ENCODE measurements around the gene CADM1. TPM values are rescaled to one million over a fixed set of nuclear protein-coding genes. Genes with fewer than 3 reads are reported as not detected.

CADM1 gene
- total and polyA plus RNA-seq, 4 donors, result 13.0 to 40.6 (median 28.9) TPM

DNA sequence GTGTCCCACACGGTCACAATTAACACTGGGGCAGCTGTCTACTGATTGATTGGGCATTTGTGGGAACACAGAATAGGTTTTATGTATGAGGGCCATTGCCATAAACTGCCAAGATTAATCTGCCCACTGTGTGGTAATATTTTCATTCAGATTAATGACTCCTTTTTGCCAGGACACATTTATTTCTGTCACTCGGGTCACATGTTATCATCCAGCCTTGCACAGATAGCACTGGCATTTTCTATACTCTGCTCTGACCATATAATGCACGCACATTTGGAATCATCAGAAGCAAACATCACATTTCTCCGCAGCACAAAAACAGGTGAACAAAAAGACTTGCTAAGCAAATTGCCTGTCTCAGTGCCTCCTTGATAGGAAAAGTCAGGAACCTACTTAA, 138.3 kb downstream of the CADM1 start:
- Histone ChIP-seq H3K27ac (ENCODE audit: low read depth in 1 of 2, low read length in 2 of 2) (no peak overlapping the region), H3K4me3 (ENCODE audit: low read depth in 1 of 3, low read length in 3 of 3) (no peak overlapping the region), H3K9me3 (ENCODE audit: control insufficient read depth in 4 of 4, low read length in 3 of 4) (no peaks in the 10 kb centered on the region), H3K4me1 (ENCODE audit: control insufficient read depth in 4 of 4, insufficient read depth in 4 of 4, low read length in 3 of 4) (no peaks in the 10 kb centered on the region), H3K36me3 (ENCODE audit: control insufficient read depth in 4 of 4, insufficient read depth in 3 of 4, low read depth in 1 of 4, low read length in 3 of 4) (peaks cover 0 to 3% (median 0%) of the 10 kb centered on the region in 4 donors), H3K27me3 (ENCODE audit: control insufficient read depth in 4 of 4, insufficient read depth in 4 of 4, low read length in 3 of 4) (no peaks in the 10 kb centered on the region), H3K9ac (ENCODE audit: low read depth in 1 of 2, low read length in 2 of 2) (no peak overlapping the region)
- TF ChIP-seq, protein P1, sequence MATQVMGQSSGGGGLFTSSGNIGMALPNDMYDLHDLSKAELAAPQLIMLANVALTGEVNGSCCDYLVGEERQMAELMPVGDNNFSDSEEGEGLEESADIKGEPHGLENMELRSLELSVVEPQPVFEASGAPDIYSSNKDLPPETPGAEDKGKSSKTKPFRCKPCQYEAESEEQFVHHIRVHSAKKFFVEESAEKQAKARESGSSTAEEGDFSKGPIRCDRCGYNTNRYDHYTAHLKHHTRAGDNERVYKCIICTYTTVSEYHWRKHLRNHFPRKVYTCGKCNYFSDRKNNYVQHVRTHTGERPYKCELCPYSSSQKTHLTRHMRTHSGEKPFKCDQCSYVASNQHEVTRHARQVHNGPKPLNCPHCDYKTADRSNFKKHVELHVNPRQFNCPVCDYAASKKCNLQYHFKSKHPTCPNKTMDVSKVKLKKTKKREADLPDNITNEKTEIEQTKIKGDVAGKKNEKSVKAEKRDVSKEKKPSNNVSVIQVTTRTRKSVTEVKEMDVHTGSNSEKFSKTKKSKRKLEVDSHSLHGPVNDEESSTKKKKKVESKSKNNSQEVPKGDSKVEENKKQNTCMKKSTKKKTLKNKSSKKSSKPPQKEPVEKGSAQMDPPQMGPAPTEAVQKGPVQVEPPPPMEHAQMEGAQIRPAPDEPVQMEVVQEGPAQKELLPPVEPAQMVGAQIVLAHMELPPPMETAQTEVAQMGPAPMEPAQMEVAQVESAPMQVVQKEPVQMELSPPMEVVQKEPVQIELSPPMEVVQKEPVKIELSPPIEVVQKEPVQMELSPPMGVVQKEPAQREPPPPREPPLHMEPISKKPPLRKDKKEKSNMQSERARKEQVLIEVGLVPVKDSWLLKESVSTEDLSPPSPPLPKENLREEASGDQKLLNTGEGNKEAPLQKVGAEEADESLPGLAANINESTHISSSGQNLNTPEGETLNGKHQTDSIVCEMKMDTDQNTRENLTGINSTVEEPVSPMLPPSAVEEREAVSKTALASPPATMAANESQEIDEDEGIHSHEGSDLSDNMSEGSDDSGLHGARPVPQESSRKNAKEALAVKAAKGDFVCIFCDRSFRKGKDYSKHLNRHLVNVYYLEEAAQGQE (IDR thresholded peaks at IDR 0.05), result no peak
- TF ChIP-seq EGR1 (IDR thresholded peaks at IDR 0.05; ENCODE audit: low read depth in 2 of 2) (no peak), HNF4G (IDR thresholded peaks at IDR 0.05) (no peak), ATF3 (IDR thresholded peaks at IDR 0.05) (no peak), GABPA (IDR thresholded peaks at IDR 0.05 in 1 of 2, conservative IDR thresholded peaks at IDR 0.05 in 1 of 2) (no peak), RXRA (IDR thresholded peaks at IDR 0.05) (no peak)
- TF ChIP-seq, protein P2, sequence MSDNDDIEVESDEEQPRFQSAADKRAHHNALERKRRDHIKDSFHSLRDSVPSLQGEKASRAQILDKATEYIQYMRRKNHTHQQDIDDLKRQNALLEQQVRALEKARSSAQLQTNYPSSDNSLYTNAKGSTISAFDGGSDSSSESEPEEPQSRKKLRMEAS (IDR thresholded peaks at IDR 0.05), result no peak
- DNase-seq (ENCODE audit: low spot score), result no peak
- WGBS, result 95% methylated on average over 4 of the region's 4 CpGs

- no peak overlapping the region for H3K9ac ChIP-seq (ENCODE audit: low read depth in 1 of 2, low read length in 2 of 2)
- H3K4me1 ChIP-seq (ENCODE audit: control insufficient read depth in 4 of 4, insufficient read depth in 4 of 4, low read length in 3 of 4), result no peaks in the 10 kb centered on the region
- H3K9me3 ChIP-seq (ENCODE audit: control insufficient read depth in 4 of 4, low read length in 3 of 4), result no peaks in the 10 kb centered on the region
- no peak for DNase-seq (ENCODE audit: low spot score)
- H3K27me3 ChIP-seq (ENCODE audit: control insufficient read depth in 4 of 4, insufficient read depth in 4 of 4, low read length in 3 of 4), result no peaks in the 10 kb centered on the region
- TF ChIP-seq CTCF (IDR thresholded peaks at IDR 0.05; ENCODE audit: low read depth, low read length, missing input control), result no peak
- no peak for TF ChIP-seq RAD21 (IDR thresholded peaks at IDR 0.05)
- TF ChIP-seq ATF3 (IDR thresholded peaks at IDR 0.05), result no peak
- no peak for TF ChIP-seq HNF4A (conservative IDR thresholded peaks at IDR 0.05)
- no peak for TF ChIP-seq JUND (IDR thresholded peaks at IDR 0.05)
- TF ChIP-seq, protein P3, sequence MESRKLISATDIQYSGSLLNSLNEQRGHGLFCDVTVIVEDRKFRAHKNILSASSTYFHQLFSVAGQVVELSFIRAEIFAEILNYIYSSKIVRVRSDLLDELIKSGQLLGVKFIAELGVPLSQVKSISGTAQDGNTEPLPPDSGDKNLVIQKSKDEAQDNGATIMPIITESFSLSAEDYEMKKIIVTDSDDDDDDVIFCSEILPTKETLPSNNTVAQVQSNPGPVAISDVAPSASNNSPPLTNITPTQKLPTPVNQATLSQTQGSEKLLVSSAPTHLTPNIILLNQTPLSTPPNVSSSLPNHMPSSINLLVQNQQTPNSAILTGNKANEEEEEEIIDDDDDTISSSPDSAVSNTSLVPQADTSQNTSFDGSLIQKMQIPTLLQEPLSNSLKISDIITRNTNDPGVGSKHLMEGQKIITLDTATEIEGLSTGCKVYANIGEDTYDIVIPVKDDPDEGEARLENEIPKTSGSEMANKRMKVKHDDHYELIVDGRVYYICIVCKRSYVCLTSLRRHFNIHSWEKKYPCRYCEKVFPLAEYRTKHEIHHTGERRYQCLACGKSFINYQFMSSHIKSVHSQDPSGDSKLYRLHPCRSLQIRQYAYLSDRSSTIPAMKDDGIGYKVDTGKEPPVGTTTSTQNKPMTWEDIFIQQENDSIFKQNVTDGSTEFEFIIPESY (IDR thresholded peaks at IDR 0.05), result no peak
- no peak for TF ChIP-seq NR2F2 (IDR thresholded peaks at IDR 0.05)
- TF ChIP-seq, protein P2 (IDR thresholded peaks at IDR 0.05), result no peak
- TF ChIP-seq SP1 (IDR thresholded peaks at IDR 0.05), result no peak
- no peak for TF ChIP-seq TAF1 (conservative IDR thresholded peaks at IDR 0.05)
- TF ChIP-seq RXRA (IDR thresholded peaks at IDR 0.05), result no peak
- no peak for TF ChIP-seq GABPA (IDR thresholded peaks at IDR 0.05 in 1 of 2, conservative IDR thresholded peaks at IDR 0.05 in 1 of 2)
- TF ChIP-seq HNF4G (IDR thresholded peaks at IDR 0.05), result no peak
- TF ChIP-seq, protein P1 (IDR thresholded peaks at IDR 0.05), result no peak
- TF ChIP-seq YY1 (IDR thresholded peaks at IDR 0.05), result no peak
- WGBS, result 94% methylated on average over 3 of the region's 3 CpGs
- H3K27ac ChIP-seq (ENCODE audit: low read depth in 1 of 2, low read length in 2 of 2), result no peak overlapping the region
- no peak overlapping the region for H3K4me3 ChIP-seq (ENCODE audit: low read depth in 1 of 3, low read length in 3 of 3)
- peaks cover 0 to 3% (median 0%) of the 10 kb centered on the region in 4 donors for H3K36me3 ChIP-seq (ENCODE audit: control insufficient read depth in 4 of 4, insufficient read depth in 3 of 4, low read depth in 1 of 4, low read length in 3 of 4)
Observed at GRCh38 chr11:115364896-115365295, 139.3 kb downstream of the CADM1 start.

Measured in liver (tissue), 9 donors.